ENCODE data around the gene PTPRE.

PTPRE gene

DNA sequence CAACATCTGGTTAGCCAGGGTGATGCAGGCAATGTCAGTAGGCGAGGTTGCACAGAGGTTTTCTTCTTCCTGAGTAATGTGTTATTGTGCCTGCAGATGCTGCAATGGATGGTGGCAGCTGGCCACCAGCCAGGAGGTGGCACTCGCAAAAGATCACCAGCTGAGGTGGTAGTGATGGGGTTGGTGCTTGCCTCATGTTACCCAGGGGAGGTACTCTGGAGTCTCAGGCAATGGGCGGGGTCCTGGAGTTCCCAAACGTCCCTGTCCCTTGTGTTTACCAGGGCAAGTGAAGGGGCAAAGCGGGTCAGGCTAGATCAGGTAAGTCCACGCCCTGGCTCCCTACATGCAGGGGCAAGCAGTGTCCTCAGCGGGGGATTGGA, 35.3 kb upstream of the PTPRE start:
- TF ChIP-seq, protein P1, sequence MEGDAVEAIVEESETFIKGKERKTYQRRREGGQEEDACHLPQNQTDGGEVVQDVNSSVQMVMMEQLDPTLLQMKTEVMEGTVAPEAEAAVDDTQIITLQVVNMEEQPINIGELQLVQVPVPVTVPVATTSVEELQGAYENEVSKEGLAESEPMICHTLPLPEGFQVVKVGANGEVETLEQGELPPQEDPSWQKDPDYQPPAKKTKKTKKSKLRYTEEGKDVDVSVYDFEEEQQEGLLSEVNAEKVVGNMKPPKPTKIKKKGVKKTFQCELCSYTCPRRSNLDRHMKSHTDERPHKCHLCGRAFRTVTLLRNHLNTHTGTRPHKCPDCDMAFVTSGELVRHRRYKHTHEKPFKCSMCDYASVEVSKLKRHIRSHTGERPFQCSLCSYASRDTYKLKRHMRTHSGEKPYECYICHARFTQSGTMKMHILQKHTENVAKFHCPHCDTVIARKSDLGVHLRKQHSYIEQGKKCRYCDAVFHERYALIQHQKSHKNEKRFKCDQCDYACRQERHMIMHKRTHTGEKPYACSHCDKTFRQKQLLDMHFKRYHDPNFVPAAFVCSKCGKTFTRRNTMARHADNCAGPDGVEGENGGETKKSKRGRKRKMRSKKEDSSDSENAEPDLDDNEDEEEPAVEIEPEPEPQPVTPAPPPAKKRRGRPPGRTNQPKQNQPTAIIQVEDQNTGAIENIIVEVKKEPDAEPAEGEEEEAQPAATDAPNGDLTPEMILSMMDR (IDR thresholded peaks at IDR 0.05; ENCODE audit: borderline replicate concordance, insufficient read depth, low read depth, low read length): no peak
- no peak overlapping the region for H3K4me3 ChIP-seq (ENCODE audit: low read depth, low read length)

DNA sequence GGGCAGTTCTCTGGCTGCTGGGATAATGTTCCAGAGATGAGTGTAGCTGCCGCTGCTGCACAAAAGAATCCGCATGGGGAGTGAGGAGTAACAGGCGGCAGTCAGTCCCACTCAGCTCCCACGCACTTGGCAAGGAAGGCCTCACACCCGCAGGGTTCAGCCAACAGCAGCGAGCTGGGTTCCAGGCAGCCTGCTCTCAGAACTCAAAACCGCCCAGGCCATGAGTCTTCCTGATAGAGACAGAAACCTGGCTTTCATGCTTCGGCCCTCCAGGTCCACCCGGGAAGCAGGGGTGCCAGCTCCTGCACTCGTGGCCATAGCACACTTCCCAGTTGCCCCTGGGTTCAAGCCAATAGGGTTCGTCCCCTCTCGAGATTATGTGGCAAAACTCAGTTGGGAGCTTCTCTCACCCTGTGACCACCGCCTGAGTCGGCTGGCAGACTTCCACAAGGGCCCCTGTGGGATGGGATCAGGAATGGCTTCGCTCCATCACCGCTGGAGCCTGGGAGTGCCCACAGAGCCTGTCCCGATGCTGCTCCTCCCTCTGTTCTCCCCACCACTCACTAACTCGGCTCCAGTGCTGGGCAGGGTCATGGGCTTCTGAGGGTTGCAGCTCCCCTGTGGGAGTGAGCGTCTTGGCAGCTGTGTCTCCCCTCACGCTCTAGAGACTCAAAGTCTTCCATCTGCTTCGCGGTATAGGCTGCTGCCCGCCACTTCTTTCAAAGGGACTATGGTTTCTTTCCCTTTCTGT, 34.7 kb upstream of the PTPRE start:
- TF ChIP-seq, protein P1 (IDR thresholded peaks at IDR 0.05; ENCODE audit: borderline replicate concordance, insufficient read depth, low read depth, low read length): no peak
- no peak overlapping the region for H3K4me3 ChIP-seq (ENCODE audit: low read depth, low read length)

DNA sequence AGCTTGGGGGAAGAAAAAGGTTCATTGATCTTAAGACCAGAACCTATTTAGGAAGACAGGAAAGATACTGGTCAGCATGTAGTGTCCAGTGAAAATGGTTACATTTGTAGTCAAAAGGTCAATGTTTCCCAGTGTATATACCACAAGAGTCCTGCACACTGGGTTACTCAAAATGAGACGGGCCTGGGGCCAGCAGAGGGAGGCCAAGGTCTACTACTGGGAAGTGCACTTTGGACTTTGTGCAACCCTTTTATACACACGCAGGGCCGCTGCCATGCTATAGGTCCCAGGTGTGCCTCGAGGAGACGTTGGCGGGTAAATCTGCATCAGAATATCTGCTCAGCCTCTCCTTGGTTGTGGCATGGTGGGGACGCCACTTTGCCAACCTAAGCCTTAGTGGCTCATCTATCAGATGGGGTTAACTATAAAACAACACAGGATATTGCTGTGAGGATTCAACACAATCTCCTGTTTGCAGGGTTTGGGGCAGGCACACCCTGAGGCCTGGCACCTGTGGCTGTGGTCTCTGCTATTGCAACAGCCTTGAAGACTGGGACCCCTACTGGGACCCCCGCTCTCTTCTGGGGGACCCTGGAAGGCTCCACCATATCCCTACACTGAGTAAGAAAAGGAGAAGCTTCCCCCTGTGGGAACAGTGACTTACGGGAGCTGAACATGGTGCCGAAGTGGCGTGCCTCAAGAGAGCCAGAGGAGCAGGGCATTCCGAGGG, 33.9 kb upstream of the PTPRE start:
- TF ChIP-seq, protein P1 (IDR thresholded peaks at IDR 0.05; ENCODE audit: borderline replicate concordance, insufficient read depth, low read depth, low read length): no peak
- no peak overlapping the region for H3K4me3 ChIP-seq (ENCODE audit: low read depth, low read length)

DNA sequence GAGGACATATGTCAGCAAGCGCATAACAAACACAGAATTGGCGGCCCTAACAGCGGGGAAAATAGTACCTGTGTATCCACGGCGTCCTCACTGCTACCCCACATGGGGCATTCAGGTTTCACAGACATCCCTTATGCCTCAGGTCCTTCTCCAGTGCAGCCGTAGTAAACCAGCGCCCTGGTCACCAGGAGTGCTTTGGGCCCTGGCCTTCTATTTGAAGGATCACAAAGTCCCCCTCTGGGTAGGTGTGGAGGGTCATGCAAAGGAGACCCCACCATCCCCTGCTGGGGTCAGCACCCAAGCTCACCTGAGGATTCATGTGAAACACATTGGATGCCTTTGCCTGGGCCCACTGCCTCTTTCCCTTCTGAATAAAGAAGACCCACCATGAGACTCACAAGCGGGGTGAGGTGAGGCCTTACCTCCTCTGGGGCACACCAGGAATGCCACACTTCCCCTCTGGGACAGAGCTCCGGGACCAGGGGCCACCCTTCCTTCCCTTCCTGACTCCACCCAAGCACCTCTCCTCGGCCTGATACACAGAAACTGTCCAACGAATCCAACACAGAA, 32.9 kb upstream of the PTPRE start:
- TF ChIP-seq, protein P1 (IDR thresholded peaks at IDR 0.05; ENCODE audit: borderline replicate concordance, insufficient read depth, low read depth, low read length): no peak
- no peak overlapping the region for H3K4me3 ChIP-seq (ENCODE audit: low read depth, low read length)

DNA sequence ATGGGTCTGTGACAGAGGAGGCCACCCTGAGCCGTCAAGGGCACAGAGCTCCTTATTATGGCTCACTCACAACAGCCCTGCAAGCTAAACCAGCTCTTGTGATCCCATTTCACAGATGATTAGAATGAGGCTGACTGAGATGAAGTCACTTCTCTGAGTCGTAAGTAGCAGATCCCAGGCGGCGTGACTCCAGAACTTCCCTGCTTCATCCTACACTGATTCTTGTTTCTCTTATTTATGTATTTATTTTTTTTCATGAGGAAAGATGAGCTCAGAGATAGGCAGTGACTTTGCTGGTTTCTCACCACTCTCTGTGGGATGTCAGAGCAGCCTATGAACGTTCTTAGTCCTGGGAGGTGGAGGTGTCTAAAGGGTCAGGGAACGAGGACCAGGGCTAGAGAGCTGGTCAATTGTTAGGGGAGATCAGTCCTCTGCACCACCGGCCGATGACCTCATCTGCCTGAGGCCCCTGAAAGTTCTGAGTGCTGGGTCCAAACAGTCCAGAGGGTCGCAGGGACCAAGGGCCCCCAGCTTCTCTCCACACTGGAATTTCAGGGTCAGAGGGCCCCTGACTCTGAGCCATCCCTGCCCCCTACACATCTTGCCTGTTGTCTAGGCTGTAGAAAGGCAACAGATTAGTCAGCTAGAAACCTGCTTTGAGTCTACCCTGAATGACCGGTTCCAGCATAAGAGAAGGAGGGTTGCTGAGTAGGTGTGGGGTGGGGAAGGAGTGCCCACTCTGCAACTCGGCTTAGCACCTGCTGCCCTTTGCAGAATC, 32.0 kb upstream of the PTPRE start:
- H3K4me3 ChIP-seq (ENCODE audit: low read depth, low read length): no peak overlapping the region
- TF ChIP-seq, protein P1 (IDR thresholded peaks at IDR 0.05; ENCODE audit: borderline replicate concordance, insufficient read depth, low read depth, low read length): no peak

DNA sequence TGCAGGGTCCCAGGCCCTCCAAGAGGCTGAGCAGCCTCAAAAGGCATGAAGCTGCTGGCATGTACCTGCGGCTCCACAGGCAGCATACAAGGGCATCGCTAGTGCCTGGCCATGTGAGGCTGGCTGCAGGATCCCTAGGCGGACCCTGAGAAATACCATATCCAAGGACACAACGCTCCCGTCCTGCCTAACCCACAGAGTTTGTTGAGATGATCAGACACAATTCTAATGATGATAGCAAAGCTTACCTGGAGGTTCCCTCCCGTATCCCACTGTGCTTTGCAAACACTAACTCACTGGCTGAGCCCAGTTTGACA, 31.5 kb upstream of the PTPRE start:
- no peak overlapping the region for H3K4me3 ChIP-seq (ENCODE audit: low read depth, low read length)
- TF ChIP-seq, protein P1 (IDR thresholded peaks at IDR 0.05; ENCODE audit: borderline replicate concordance, insufficient read depth, low read depth, low read length): no peak

Data from GM12875 (cell line).